Midbrain (tissue), 1 donor: ENCODE results near the gene YBEY.
"Not testable (repeated sequence)": the region's sequence is repeated elsewhere in the genome, so short reads cannot be mapped to it uniquely, and the experiment has no call there.

Source experiments
- DNase-seq: peaks from one replicate; lab custom pipeline; 2025; lab: John Stamatoyannopoulos, UW

YBEY gene, protein sequence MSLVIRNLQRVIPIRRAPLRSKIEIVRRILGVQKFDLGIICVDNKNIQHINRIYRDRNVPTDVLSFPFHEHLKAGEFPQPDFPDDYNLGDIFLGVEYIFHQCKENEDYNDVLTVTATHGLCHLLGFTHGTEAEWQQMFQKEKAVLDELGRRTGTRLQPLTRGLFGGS

DNA sequence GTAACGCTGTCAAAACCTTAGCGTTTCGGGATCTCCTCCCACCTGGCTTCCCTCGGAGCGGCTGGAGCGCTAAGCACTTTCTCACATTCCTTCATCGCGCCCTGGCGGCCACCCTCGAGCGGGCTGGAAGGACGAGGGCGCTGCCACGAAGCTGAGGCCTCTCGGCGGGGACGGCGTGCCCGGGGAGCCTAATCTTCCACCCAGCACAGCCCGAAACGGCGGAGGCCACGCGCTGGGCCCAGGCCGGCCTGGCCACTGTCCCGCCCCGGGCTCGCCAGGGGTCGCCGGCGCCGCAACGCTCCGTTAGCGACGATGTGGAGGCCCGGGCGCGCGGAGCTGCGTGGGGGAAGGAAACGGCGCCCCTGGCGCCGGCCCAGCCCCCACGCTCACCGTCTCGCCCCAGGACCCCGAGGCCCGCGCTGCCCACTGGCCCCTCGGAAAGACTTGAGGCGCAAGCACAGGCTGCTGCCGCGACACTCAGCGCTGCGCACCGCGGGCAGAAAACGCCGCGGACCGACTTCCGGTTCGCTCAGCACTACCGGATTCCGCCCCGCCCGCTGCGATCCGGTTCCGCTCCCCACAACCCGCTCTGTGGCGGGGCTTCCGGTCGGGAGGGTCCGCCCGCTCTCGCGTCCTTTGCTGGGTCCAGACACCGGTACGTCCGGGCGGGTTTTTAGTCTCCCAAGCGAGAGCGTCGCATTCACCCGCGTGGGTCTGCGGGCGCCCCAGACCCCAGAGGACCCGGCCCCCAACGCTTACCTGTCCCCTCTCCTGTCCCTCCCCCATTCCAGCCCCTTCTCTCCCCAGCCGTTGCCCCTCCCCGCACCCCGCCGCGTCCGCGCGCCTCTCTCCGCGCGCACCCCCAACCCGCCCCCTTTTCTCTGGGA is at the start of gene YBEY:
Gene YBEY (plus strand): TSS at position 582 of the 887 bp plus-strand sequence. CDS start 572 bp downstream, outside the sequence.
- peak; percentile 91 for DNase-seq

GRCh38 chr21:46237474-46237873 is 48.7 kb upstream of the YBEY start:
- DNase-seq: no peak

- DNase-seq: no peak
These were observed 46.3 kb upstream of the YBEY start for GRCh38 chr21:46239817-46240325.

DNA sequence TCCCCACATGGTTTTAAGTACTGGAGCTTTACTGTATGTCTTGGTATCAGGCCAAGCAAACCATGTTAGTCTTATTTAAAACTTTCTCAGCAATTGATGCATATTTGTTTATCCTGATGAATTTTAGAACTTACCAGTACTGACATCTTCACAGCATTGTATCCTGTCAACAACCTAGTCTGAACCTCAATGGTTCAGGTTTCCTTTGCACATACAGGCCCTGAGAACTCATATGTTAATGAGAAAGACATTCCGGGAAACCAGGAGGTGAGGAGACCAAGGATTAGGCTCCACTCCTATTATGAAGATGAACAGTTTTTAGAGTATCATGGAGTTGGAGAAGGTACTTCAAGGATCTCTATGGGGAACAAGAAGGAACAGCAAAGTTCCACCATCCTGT is 44.6 kb upstream of the YBEY start:
- not testable (repeated sequence) for DNase-seq

- no peak for DNase-seq
These were observed 42.8 kb upstream of the YBEY start for GRCh38 chr21:46243325-46243724.

DNA sequence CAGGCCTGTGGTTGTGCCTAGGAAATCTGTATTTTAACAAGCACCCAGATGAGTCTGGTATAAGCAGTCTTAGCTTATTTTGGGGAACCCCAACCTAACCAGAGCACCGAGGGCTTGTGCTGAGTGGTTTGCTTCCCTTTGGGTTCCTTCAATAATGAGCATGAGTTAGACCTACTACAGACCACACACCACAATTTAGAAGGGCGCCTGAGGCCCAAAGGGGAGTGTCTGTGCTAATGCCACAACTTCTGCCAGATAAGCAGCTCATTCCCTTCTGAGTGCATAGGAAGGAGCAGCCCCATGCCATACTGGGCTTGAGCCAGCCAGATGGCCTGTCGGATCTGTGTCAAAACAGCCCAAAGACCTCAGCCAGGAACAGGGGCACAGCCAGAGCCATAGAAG is 42.2 kb upstream of the YBEY start:
- no peak for DNase-seq

DNA sequence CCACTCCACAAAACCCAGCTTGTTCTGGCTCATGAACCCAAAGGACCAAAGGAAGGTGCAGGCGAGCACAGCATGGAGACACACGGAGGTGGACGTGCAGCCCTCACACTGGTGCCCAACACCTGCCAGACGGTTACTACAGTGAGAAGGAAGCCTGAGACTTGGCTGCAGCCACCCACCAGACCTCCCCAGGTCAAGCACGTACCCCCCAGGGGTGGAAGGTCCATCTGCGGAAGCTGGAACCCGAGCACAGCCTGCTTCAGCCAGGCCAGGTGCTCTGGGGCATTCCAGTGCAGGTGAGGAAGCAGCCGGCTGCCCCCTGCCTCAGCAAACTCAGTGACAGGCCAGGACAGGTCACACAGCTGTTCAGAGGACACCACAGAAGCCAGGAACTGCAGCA is 41.5 kb upstream of the YBEY start:
- DNase-seq: no peak

- DNase-seq: no peak
These were observed 40.8 kb upstream of the YBEY start for GRCh38 chr21:46245213-46245915.

DNA sequence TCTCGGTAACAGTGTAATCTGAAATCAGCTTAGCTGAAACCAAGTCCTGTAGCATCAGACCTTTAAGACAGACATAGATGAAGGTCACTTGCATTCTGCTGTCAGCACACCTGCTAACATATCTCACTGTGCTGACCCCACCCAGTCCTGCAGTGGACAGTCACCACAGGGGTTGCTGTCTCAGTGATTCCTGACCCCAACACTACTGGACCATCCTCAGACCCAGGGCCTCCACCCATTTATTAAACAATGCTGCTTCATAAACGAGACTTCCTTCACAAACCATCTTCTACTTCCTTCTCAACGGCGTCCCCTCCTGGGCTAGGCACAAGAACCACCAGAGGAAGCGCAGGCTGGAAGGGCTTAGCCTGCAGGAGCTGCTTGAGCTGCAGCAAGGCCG is 39.8 kb upstream of the YBEY start:
- no peak for DNase-seq

- DNase-seq: no peak
These were observed 38.3 kb upstream of the YBEY start for GRCh38 chr21:46247699-46248421.

DNA sequence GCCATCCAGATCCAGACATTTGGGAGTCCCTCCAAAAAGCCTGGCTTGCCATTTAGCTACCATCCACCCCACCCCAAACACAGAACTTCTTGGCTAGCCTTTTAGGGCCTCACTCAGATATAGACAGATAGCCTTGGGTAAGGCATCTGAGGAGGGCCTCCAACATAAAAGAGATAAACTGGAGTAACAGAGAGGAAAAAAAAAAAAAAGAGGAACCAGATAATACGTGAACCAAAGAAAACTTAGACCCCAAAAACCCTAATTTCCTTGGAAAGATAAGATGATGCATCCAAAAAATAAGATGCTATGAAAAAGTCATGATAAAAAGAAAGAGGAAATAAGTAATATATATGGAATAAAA is 37.7 kb upstream of the YBEY start:
- DNase-seq: no peak

DNA sequence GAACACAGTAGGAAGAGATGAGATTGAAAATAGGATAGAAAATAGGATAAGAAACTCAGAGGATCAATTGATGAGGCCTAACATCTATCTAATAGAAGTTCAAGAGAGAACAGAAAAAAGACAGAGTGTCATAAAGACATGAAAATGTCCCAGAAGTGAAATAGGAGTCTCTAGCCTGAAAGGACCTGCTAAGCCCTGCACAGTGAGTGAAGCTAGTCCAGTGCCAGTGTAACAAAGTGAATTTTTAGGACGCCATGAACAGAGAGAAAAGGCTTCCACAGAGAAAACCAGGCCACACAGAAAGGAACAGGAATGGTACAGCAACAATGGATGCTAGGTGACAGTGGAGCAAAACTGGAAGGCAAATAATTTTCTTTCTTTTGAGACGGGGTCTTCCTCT is 37.3 kb upstream of the YBEY start:
- DNase-seq: no peak

GRCh38 chr21:46250146-46250725 is 35.9 kb upstream of the YBEY start:
- DNase-seq: no peak

DNA sequence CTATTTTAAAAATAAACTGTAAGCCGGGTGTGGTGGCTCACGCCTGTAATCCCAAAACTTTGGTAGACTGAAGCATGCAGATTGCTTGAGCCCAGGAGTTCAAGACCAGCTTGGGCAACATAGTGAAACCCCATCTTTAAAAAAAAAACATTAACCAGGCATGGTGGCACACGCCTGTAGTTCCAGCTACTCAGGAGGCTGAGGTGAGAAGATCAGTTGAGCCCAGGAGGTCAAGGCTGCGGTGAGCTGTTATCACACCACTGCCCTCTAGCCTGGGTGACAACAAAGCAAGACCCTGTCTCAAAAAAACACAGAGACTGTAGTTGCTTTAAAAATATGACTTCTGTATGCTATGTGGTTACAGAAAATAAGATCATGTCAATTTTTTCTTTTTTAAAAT is 33.3 kb upstream of the YBEY start:
- DNase-seq: no peak

GRCh38 chr21:46253610-46254124 is 32.5 kb upstream of the YBEY start:
- DNase-seq: no peak

- DNase-seq: no peak
These were observed 31.8 kb upstream of the YBEY start for GRCh38 chr21:46254208-46254975.

GRCh38 chr21:46255166-46255565 is 31.0 kb upstream of the YBEY start:
- DNase-seq: no peak

DNA sequence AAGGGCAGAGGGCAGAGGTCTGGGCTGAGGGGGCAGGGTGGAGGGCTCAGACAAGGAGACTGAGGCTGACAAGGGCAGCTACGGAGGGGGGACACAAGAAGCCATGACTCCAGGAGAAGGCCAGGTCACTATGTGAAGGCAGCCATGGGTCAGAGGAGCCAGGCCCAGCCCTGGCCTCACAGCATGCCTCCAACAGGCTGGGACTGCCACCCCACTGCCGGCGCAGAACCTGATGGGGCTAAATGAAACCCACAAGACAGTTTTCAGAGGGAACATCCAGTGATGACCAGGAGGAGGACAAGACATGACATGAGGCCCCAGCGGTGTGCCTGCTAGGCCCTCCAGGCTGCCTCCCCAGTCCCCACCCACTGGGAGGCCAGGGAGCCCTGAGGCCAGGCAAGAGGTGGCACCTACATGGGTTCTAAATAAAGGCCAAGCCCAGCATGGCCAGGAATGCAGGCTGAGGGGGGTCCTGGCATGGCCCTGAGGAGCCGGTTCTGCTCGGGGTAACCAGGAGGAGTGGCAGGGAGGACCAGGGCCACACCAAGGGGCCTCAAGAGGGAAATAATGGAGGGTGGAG is 30.3 kb upstream of the YBEY start:
- DNase-seq: no peak

GRCh38 chr21:46256501-46256994 is 29.6 kb upstream of the YBEY start:
- no peak for DNase-seq

DNA sequence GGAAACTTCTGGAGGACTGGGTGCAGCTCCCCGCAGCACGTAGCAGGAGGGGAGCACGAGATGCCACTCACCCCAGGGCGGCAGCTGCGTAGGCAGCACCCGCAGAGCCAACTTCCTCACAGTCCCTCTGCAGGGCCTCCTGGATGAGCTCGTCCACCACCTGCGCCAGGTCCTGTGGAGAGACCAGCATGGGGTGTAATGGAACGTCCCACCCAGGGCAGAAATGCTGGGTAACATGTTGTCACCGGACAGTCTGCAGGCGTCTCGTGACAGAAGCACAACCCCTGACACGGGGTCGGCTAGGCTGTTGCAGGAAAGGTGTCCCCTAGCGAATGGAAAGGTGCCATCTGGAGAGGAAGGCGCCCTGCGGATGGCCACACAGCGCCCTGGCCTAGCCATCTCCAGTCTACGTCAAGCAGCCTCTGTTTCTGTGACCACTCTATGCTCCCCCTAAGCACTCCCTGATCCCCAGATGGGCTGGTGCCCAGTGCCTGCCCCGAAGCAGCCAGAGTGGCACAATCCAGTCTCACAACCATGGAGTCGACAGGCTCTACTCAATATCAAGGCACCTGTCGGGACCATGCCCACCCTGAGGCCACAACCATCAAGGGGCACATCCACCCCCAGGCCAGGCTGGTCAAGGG is 22.0 kb upstream of the YBEY start:
- DNase-seq: no peak
